Articular chondrocyte of knee joint (primary cell): ENCODE data around the gene STING1. TPM values are rescaled to one million over a fixed set of nuclear protein-coding genes. Genes with fewer than 3 reads are reported as not detected.

Experiments used
- small RNA-seq: library from RNA; depleted of rRNA; stranded (forward); fragments of <200 nt; gene quantifications from one replicate; pipeline ENCODE3, GENCODE V24; 2012
- total RNA-seq: library from RNA; depleted of rRNA; stranded (reverse); fragments of >200 nt; gene quantifications from 2 replicates; pipeline ENCODE4 v1.2.3, GENCODE V29; 2012

STING1 gene
- 85.7 and 90.4 TPM in 2 replicates for total RNA-seq

GRCh38 chr5:139482050-139482889, at the start of gene STING1:
Gene STING1, minus strand, starts transcription at chr5:139482758. Its CDS starts 1,054 bp downstream, at chr5:139481704.

DNA sequence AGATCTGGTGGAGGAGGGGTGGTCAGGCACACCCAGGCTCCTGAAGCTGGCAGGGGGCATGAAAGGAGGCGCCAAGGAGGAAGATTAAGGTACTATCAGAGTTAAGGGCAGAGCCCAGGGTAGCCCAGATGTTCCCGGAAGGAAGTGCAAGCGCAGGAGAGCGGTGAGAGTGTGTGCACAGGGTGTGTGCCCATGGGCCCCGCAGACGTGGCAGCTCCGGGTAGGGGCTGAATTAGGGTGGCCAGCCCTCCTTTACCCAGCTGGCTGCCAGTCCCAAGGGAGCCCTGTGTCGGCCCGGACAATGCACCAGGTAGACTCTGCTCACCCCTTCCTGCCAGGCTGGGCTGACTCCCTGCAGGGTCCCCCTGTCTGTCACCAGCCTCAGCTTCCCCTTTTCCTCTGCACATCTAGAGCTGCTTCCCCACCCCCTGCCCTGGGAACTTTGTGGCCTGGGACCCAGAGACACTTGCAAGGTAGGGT, 11.7 kb downstream of the STING1 start, which contains the start of gene SMIM33:
Gene SMIM33, plus strand, starts transcription at position 184 of the 480 bp plus-strand sequence. Its CDS starts 118 bp downstream, at position 302.

DNA sequence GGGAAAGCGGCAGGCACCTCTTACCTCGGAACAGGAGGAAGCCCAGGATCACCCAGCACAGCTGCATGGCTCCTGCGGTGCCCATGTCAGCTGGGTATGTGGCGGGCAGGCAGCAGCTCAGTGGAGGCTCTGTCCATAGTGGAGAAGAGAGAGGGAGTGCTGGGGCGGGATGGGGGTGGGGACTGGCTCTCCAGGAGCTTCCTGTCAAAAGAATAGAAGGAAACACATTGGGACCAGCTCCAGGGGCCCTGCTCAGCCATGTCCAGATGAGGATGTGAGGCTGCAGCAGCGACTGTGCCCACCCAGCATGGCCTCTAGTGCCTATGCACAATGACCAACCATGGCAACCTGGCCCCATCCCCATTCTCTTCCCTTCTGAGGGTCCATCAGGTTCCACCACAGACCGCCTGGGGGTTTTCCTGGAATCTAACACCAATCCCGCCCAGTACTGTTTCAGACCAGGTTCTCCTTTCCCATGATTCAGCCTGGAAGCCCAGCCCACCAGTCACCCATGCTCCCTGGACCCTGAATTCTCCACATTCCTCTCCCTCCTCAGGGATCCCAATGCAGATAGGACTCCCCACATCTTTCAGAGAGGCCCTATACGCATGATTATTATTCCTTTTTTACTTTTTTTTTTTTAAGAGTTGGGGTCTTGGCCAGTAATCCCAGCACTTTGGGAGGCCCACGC, 19.8 kb downstream of the STING1 start, which contains the start of gene ECSCR:
Gene ECSCR, minus strand, starts transcription at position 158 of the 691 bp plus-strand sequence. Its CDS starts 73 bp downstream, at position 85.

GRCh38 chr5:139439013-139439903, 43.3 kb downstream of the STING1 start, which contains the start of gene DNAJC18:
Gene DNAJC18, minus strand, starts transcription at chr5:139439525. Its CDS starts 80 bp downstream, at chr5:139439445.

Small RNA genes within 50 kb of the gene (small RNA-seq; reads per million reads assigned to genes)
- not detected for gene RNU5B-4P

Other genes starting within 250 kb of the STING1 start
- 270 and 332 TPM in 2 replicates for gene MATR3, start 189.0 kb downstream of the STING1 start, total RNA-seq
- 72.5 and 77.1 TPM in 2 replicates for gene PAIP2, start 140.9 kb downstream of the STING1 start, total RNA-seq
- not detected in 2 replicates for gene SLC23A1, start 99.5 kb downstream of the STING1 start, total RNA-seq
- not detected in 2 replicates for gene MZB1, start 92.8 kb downstream of the STING1 start, total RNA-seq
- gene PROB1, start 87.7 kb downstream of the STING1 start, total RNA-seq = 0.76 and 0.78 TPM in 2 replicates
- gene SPATA24, start 78.7 kb downstream of the STING1 start, total RNA-seq = 2.3 and 4.1 TPM in 2 replicates
- gene DNAJC18, start 43.2 kb downstream of the STING1 start, total RNA-seq = 13.4 and 14.2 TPM in 2 replicates
- gene ECSCR, start 20.0 kb downstream of the STING1 start, total RNA-seq = 0.52 and 1.5 TPM in 2 replicates
- gene SMIM33, start 11.8 kb downstream of the STING1 start, total RNA-seq = not detected in 2 replicates
- 57.4 and 58.8 TPM in 2 replicates for gene UBE2D2, start 78.6 kb upstream of the STING1 start, total RNA-seq
- 89.4 and 101 TPM in 2 replicates for gene CXXC5, start 165.6 kb upstream of the STING1 start, total RNA-seq